Neural cell (in vitro differentiated cells): ENCODE data around the gene PAQR5. TPM values are rescaled to one million over a fixed set of nuclear protein-coding genes. Genes with fewer than 3 reads are reported as not detected.

Source experiments
- H2AFZ ChIP-seq: fragments of 200-600, 300-800 bp; sonication (generic), shearing (Covaris generic); 2 replicates; pipeline ENCODE4 v1.6.0; 2014; ENCODE audit warnings: low read depth, mild to moderate bottlenecking, antibody characterized with exemption, low read length, moderate library complexity
- H3F3A ChIP-seq: fragments of 200-600 bp; shearing (Covaris generic); 2 replicates; pipeline ENCODE4 v1.6.1; 2016; ENCODE audit warnings: mild to moderate bottlenecking, moderate library complexity, mixed read lengths, antibody characterized with exemption, low read length; ENCODE audit not compliant: insufficient read depth, poor library complexity, severe bottlenecking
- H3K27ac ChIP-seq: fragments of 200-600, 300-800 bp; sonication (generic), shearing (Covaris generic); 2 replicates; pipeline ENCODE4 v1.5.1; 2014; ENCODE audit warnings: mild to moderate bottlenecking, low read length, moderate library complexity
- H3K27me3 ChIP-seq: fragments of 300-800, 200-600 bp; sonication (generic), shearing (Covaris generic); 2 replicates; pipeline ENCODE4 v1.6.0; 2014; ENCODE audit warnings: mild to moderate bottlenecking, low read depth, low read length, moderate library complexity; ENCODE audit not compliant: insufficient read depth
- H3K36me3 ChIP-seq: fragments of 300-800, 200-600 bp; sonication (generic), shearing (Covaris generic); 2 replicates; pipeline ENCODE4 v1.5.1; 2014; ENCODE audit warnings: mild to moderate bottlenecking, antibody characterized with exemption, low read length, moderate library complexity; ENCODE audit not compliant: insufficient read depth
- H3K4me2 ChIP-seq: fragments of 300-800, 200-600 bp; sonication (generic), shearing (Covaris generic); 2 replicates; pipeline ENCODE4 v1.6.0; 2014; ENCODE audit warnings: mild to moderate bottlenecking, low read length
- H3K4me3 ChIP-seq: fragments of 300-800, 200-600 bp; sonication (generic), shearing (Covaris generic); 2 replicates; pipeline ENCODE4 v1.5.1; 2014; ENCODE audit warnings: mild to moderate bottlenecking, low read length, moderate library complexity
- H3K79me2 ChIP-seq: fragments of 200-600 bp; shearing (Covaris generic); replicated peaks from 2 replicates; pipeline ENCODE4 v1.6.0; 2014; ENCODE audit warnings: mild to moderate bottlenecking, low read length, moderate library complexity; ENCODE audit not compliant: insufficient read depth
- H3K9ac ChIP-seq: fragments of 300-800, 200-600 bp; sonication (generic), shearing (Covaris generic); 2 replicates; pipeline ENCODE4 v1.6.1; 2016; ENCODE audit warnings: mild to moderate bottlenecking, low read length, mixed read lengths
- H3K9me2 ChIP-seq: fragments of 200-600 bp; shearing (Covaris generic); 2 replicates; pipeline ENCODE4 v1.6.1; 2016; ENCODE audit warnings: mild to moderate bottlenecking, low read length, mixed read lengths; ENCODE audit not compliant: insufficient read depth
- H3K9me3 ChIP-seq: fragments of 200-600, 300-800 bp; sonication (generic), shearing (Covaris generic); 2 replicates; pipeline ENCODE4 v1.6.1; 2016; ENCODE audit warnings: mild to moderate bottlenecking, mixed run types, low read length, moderate library complexity, mixed read lengths
- H4K20me1 ChIP-seq: fragments of 200-600 bp; shearing (Covaris generic); 2 replicates; pipeline ENCODE4 v1.6.1; 2016; ENCODE audit warnings: mild to moderate bottlenecking, mixed run types; ENCODE audit not compliant: insufficient read depth
- CTCF ChIP-seq: fragments of 450-650 bp; IDR thresholded peaks from 2 replicates; pipeline ENCODE4 v1.5.1; 2014; ENCODE audit warnings: antibody characterized with exemption, mild to moderate bottlenecking, moderate library complexity; ENCODE audit not compliant: poor library complexity, severe bottlenecking
- EP300 ChIP-seq: fragments of 450-650 bp; conservative IDR thresholded peaks from 2 replicates; pipeline ENCODE4 v1.6.1; 2014; ENCODE audit warnings: antibody characterized with exemption, mild to moderate bottlenecking, moderate library complexity; ENCODE audit not compliant: poor library complexity, severe bottlenecking
- EZH2 ChIP-seq: fragments of 200-600, 300-800 bp; shearing (Covaris generic), sonication (generic); IDR thresholded peaks from 2 replicates; pipeline ENCODE4 v1.6.1; 2014; ENCODE audit warnings: antibody characterized with exemption, low read length, borderline replicate concordance, mild to moderate bottlenecking; ENCODE audit not compliant: insufficient read depth, poor library complexity, severe bottlenecking
- MXI1 ChIP-seq: fragments of 450-650 bp; conservative IDR thresholded peaks from 2 replicates; pipeline ENCODE4 v1.6.1; 2014; ENCODE audit warnings: antibody characterized with exemption, mild to moderate bottlenecking; ENCODE audit not compliant: poor library complexity, severe bottlenecking
- POLR2AphosphoS5 ChIP-seq: IDR thresholded peaks from 2 replicates; pipeline ENCODE4 v1.6.1; 2012
- RAD21 ChIP-seq: fragments of 450-650 bp; conservative IDR thresholded peaks from 2 replicates; pipeline ENCODE4 v1.6.1; 2014; ENCODE audit warnings: antibody characterized with exemption, mild to moderate bottlenecking, moderate library complexity
- SMC3 ChIP-seq: fragments of 450-650 bp; conservative IDR thresholded peaks from 2 replicates; pipeline ENCODE4 v1.6.1; 2014; ENCODE audit warnings: antibody characterized with exemption, mild to moderate bottlenecking, moderate library complexity; ENCODE audit not compliant: poor library complexity
- TAF1 ChIP-seq: IDR thresholded peaks from 2 replicates; pipeline ENCODE4 v1.6.1; 2012; ENCODE audit warnings: low read depth
- polyA plus RNA-seq: library from polyadenylated mRNA; depleted of rRNA; stranded (reverse); fragments of >200 nt; gene quantifications from 2 replicates; pipeline ENCODE4 v1.2.3, GENCODE V29; 2014
- TF ChIP-seq, protein P1 (sequence below): IDR thresholded peaks from 2 replicates; pipeline ENCODE4 v1.6.1; 2012; ENCODE audit warnings: borderline replicate concordance

PAQR5 gene
- polyA plus RNA-seq, 1 donor from 2014 or later, result not detected

- Histone ChIP-seq H3K27ac (no peak overlapping the region), H4K20me1 (no peaks in the 10 kb centered on the region), H3F3A (no peaks in the 10 kb centered on the region), H3K4me2 (no peak overlapping the region), H3K9ac (no peak overlapping the region), H3K4me3 (no peak overlapping the region), H3K79me2 (no peaks in the 10 kb centered on the region), H2AFZ (no peak overlapping the region), H3K36me3 (no peaks in the 10 kb centered on the region), H3K9me2 (no peaks in the 10 kb centered on the region), H3K27me3 (no peaks in the 10 kb centered on the region), H3K9me3 (no peaks in the 10 kb centered on the region)
- TF ChIP-seq POLR2AphosphoS5 (no peak), EZH2 (no peak), EP300 (no peak), MXI1 (no peak), CTCF (no peak), RAD21 (no peak), TAF1 (no peak), SMC3 (no peak)
- TF ChIP-seq, protein P1, sequence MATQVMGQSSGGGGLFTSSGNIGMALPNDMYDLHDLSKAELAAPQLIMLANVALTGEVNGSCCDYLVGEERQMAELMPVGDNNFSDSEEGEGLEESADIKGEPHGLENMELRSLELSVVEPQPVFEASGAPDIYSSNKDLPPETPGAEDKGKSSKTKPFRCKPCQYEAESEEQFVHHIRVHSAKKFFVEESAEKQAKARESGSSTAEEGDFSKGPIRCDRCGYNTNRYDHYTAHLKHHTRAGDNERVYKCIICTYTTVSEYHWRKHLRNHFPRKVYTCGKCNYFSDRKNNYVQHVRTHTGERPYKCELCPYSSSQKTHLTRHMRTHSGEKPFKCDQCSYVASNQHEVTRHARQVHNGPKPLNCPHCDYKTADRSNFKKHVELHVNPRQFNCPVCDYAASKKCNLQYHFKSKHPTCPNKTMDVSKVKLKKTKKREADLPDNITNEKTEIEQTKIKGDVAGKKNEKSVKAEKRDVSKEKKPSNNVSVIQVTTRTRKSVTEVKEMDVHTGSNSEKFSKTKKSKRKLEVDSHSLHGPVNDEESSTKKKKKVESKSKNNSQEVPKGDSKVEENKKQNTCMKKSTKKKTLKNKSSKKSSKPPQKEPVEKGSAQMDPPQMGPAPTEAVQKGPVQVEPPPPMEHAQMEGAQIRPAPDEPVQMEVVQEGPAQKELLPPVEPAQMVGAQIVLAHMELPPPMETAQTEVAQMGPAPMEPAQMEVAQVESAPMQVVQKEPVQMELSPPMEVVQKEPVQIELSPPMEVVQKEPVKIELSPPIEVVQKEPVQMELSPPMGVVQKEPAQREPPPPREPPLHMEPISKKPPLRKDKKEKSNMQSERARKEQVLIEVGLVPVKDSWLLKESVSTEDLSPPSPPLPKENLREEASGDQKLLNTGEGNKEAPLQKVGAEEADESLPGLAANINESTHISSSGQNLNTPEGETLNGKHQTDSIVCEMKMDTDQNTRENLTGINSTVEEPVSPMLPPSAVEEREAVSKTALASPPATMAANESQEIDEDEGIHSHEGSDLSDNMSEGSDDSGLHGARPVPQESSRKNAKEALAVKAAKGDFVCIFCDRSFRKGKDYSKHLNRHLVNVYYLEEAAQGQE, result no peak
Measured at GRCh38 chr15:69439623-69440022, 140.9 kb downstream of the PAQR5 start.

DNA sequence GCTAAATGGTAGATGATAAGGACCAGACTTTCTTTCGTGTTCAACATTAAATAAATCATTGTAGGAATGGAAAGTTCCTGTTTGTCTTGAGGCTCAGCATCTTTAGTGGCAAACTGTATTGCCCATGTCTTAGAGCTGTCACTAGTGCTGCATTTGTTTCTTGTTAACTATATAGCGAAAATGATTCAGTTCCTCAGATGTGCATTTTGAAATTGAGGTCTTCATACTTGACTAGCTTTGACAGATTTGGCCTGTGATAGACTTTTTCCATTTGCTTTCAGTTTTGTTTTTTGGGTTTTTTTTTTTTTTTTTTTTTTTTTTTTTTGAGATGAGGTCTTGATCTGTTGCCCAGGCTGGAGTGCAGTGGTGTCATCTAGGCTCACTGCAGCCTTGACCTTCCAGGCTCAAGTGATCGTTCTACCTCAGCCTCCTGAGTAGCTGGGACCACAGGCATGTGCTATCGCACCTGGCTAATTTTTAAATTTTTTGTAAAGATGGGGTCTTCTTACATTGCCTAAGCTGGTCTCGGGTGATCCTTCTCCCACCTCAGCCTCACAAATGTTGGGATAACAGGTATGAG lies 144.4 kb downstream of the PAQR5 start:
- TF ChIP-seq POLR2AphosphoS5, result no peak
- no peak for TF ChIP-seq TAF1
- no peak for TF ChIP-seq EP300
- no peak for TF ChIP-seq RAD21

More for the DNA sequence above, 144.4 kb downstream of the PAQR5 start:
- no peaks in the 10 kb centered on the region for H3K9me2 ChIP-seq
- H3K9ac ChIP-seq, result no peak overlapping the region
- no peaks in the 10 kb centered on the region for H4K20me1 ChIP-seq
- H3K36me3 ChIP-seq, result no peaks in the 10 kb centered on the region
- no peaks in the 10 kb centered on the region for H3K9me3 ChIP-seq
- no peak overlapping the region for H2AFZ ChIP-seq
- H3K4me3 ChIP-seq, result no peak overlapping the region
- H3F3A ChIP-seq, result no peaks in the 10 kb centered on the region
- H3K27ac ChIP-seq, result no peak overlapping the region
- H3K4me2 ChIP-seq, result no peak overlapping the region
- H3K79me2 ChIP-seq, result no peaks in the 10 kb centered on the region
- no peaks in the 10 kb centered on the region for H3K27me3 ChIP-seq
